HepG2 (cell line): ENCODE data around the gene POU5F1. TPM values are rescaled to one million over a fixed set of nuclear protein-coding genes. Genes with fewer than 3 reads are reported as not detected.

Source experiments
- HOXA7 ChIP-seq: sonication (generic); formaldehyde crosslinking; IDR thresholded peaks from 2 replicates; pipeline ENCODE4 v1.8.1; 2022; ENCODE audit warnings: mild to moderate bottlenecking, missing genetic modification reagents, moderate library complexity
- MIER3 ChIP-seq: IDR thresholded peaks from 2 replicates; pipeline ENCODE4 v1.6.1; 2016; ENCODE audit warnings: missing compliant biosample characterization, borderline replicate concordance
- NR2F2 ChIP-seq: IDR thresholded peaks from 2 replicates; pipeline ENCODE4 v1.6.1; 2012; ENCODE audit warnings: low read depth, inconsistent platforms, borderline replicate concordance
- POLR2AphosphoS2 ChIP-seq: IDR thresholded peaks from 2 replicates; pipeline ENCODE4 v1.6.1; 2011; ENCODE audit warnings: low read depth, low read length, improper control_type of control experiment
- PRMT3 ChIP-seq: sonication (generic); formaldehyde crosslinking; IDR thresholded peaks from 2 replicates; pipeline ENCODE4 v1.8.1; 2022; ENCODE audit warnings: low read depth, mild to moderate bottlenecking, moderate library complexity, missing genetic modification reagents, borderline replicate concordance
- SIX4 ChIP-seq: sonication (generic); formaldehyde crosslinking; IDR thresholded peaks from 2 replicates; pipeline ENCODE4 v1.4.0; 2020; ENCODE audit warnings: missing genetic modification reagents
- SMAD1 ChIP-seq: sonication (generic); formaldehyde crosslinking; IDR thresholded peaks from 2 replicates; pipeline ENCODE4 v1.4.0; 2020; ENCODE audit warnings: missing genetic modification reagents, low read depth, mild to moderate bottlenecking, borderline replicate concordance
- SPEN ChIP-seq: sonication (generic); formaldehyde crosslinking; IDR thresholded peaks from 2 replicates; pipeline ENCODE4 v1.5.1; 2020; ENCODE audit warnings: low read depth, mild to moderate bottlenecking, missing genetic modification reagents
- TCF7L2 ChIP-seq: IDR thresholded peaks from 2 replicates; pipeline ENCODE4 v1.6.1; 2011; ENCODE audit warnings: mild to moderate bottlenecking, low read depth, low read length, moderate library complexity
- ZNF44 ChIP-seq: sonication (generic); formaldehyde crosslinking; IDR thresholded peaks from 2 replicates; pipeline ENCODE4 v1.5.1; 2020; ENCODE audit warnings: mild to moderate bottlenecking, missing genetic modification reagents
- ZNF547 ChIP-seq: sonication (generic); formaldehyde crosslinking; IDR thresholded peaks from 2 replicates; pipeline ENCODE4 v1.5.1; 2020; ENCODE audit warnings: mild to moderate bottlenecking, missing genetic modification reagents
- ZNF570 ChIP-seq: sonication (generic); formaldehyde crosslinking; IDR thresholded peaks from 2 replicates; pipeline ENCODE4 v1.4.0; 2020; ENCODE audit warnings: mild to moderate bottlenecking, missing genetic modification reagents, borderline replicate concordance
- ZNF746 ChIP-seq: sonication (generic); formaldehyde crosslinking; IDR thresholded peaks from 2 replicates; pipeline ENCODE4 v1.8.0; 2022; ENCODE audit warnings: mild to moderate bottlenecking, missing genetic modification reagents
- ZNF761 ChIP-seq: sonication (generic); formaldehyde crosslinking; conservative IDR thresholded peaks from 2 replicates; pipeline ENCODE4 v1.4.0; 2020; ENCODE audit warnings: mild to moderate bottlenecking, missing genetic modification reagents
- ZNF782 ChIP-seq: sonication (generic); formaldehyde crosslinking; IDR thresholded peaks from 2 replicates; pipeline ENCODE4 v1.4.0; 2020; ENCODE audit warnings: missing genetic modification reagents, mild to moderate bottlenecking, borderline replicate concordance
- ZNF788 ChIP-seq: sonication (generic); formaldehyde crosslinking; IDR thresholded peaks from 2 replicates; pipeline ENCODE4 v1.5.0; 2020; ENCODE audit warnings: mild to moderate bottlenecking, missing genetic modification reagents, borderline replicate concordance
- polyA plus RNA-seq, 8 experiments: library from polyadenylated mRNA; depleted of rRNA in 3 of 8; stranded (reverse) in 7 of 8; unstranded in 1 of 8; fragments of >200 nt; fragmentation: Illumina TruSeq in 4 of 8; extraction: Trizol in 4 of 8; gene quantifications; 2 replicates each; pipeline versions ENCODE4 v1.2.1 to v1.2.3, GENCODE V29; 2011 to 2016; ENCODE audit warnings: low read depth in 4 of 8, missing spikeins in 1 of 8, mixed read lengths in 1 of 8; ENCODE audit not compliant: insufficient read depth in 1 of 8
- total RNA-seq, 5 experiments: library from RNA; depleted of rRNA; stranded (reverse); fragments of >200 nt; fragmentation: Illumina TruSeq; extraction: Trizol; gene quantifications; 2 replicates each; pipeline ENCODE4 v1.2.3, GENCODE V29; 2016; ENCODE audit warnings: low read depth in 1 of 5
- TF ChIP-seq, protein P1 (sequence below): sonication (generic); formaldehyde crosslinking; IDR thresholded peaks from 2 replicates; pipeline ENCODE4 v1.5.0; 2020; ENCODE audit warnings: missing genetic modification reagents, mild to moderate bottlenecking, borderline replicate concordance
- TF ChIP-seq, protein P2 (sequence below): sonication (generic); formaldehyde crosslinking; IDR thresholded peaks from 2 replicates; pipeline ENCODE4 v1.8.1; 2023; ENCODE audit warnings: missing genetic modification reagents, inconsistent platforms, borderline replicate concordance
- TF ChIP-seq, protein P3 (sequence below): sonication (generic); formaldehyde crosslinking; IDR thresholded peaks from 2 replicates; pipeline ENCODE4 v1.8.1; 2023; ENCODE audit warnings: mild to moderate bottlenecking, missing genetic modification reagents
- TF ChIP-seq, protein P4 (sequence below): IDR thresholded peaks from 2 replicates; pipeline ENCODE4 v1.6.1; 2012; ENCODE audit warnings: low read length, improper control_type of control experiment

POU5F1 gene
- total and polyA plus RNA-seq, 2 of the 13 experiments (the other 11 are each of a cell fraction or from before 2014, with no cell fraction given), result 2.5 to 7.2 TPM

DNA sequence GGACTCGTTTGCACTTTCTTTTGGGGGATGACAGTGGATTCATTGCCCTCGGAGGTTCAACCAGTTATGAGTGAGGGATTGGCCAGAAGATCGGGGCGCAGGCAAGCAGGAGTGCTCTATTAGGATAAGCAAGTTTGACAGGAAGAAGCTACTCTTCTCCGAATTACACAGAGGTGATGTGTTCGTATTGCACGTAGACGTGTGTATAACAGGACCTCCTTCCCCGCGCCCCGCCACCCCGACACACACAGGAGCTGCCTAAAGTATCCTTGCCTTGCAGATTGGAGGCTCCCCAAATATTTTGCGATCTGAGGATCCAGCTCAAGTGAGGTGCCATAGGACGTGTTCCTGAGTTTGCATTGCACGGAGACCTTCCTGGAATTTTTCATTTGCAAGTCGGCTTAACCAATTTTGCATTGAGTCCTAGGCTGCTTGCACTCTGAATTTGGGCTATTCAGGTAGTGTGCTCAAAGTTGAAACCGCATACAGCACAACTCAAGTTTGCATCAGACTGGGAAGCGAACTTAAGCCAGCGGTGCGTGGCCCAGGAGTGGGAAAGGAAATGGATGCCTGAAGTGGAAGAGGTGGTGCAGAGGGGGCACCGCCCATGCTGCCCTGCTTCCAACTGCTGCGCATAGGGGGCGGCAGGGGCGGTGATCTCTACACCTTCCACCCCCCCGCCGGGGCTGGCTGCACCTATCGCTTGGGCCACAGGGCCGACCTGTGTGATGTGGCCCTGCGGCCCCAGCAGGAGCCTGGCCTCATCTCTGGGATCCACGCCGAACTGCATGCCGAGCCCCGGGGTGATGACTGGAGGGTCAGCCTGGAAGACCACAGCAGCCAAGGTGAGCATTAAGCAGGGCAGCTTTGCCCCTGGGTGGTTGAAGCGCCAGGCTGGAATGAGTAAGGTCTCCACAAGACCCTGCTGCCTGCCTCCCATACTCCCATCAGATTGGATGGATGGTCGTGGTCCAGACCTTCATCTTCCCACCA, 11.3 kb downstream of the POU5F1 start (continued):
- TF ChIP-seq, protein P1, sequence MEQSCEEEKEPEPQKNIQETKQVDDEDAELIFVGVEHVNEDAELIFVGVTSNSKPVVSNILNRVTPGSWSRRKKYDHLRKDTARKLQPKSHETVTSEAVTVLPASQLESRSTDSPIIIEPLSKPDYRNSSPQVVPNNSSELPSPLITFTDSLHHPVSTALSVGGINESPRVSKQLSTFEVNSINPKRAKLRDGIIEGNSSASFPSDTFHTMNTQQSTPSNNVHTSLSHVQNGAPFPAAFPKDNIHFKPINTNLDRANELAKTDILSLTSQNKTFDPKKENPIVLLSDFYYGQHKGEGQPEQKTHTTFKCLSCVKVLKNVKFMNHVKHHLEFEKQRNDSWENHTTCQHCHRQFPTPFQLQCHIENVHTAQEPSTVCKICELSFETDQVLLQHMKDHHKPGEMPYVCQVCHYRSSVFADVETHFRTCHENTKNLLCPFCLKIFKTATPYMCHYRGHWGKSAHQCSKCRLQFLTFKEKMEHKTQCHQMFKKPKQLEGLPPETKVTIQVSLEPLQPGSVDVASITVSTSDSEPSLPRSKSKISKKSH, result peak; percentile 56
- TF ChIP-seq SIX4 (CRISPR knock-in tag) (no peak), POLR2AphosphoS2 (no peak), SPEN (CRISPR knock-in tag) (no peak), ZNF788 (CRISPR knock-in tag) (no peak), ZNF570 (CRISPR knock-in tag) (no peak), MIER3 (no peak), ZNF547 (CRISPR knock-in tag) (no peak), ZNF782 (CRISPR knock-in tag) (no peak), HOXA7 (CRISPR knock-in tag) (0 out of 2 replicates have a peak, but pooled peaks have one; percentile 23), ZNF44 (CRISPR knock-in tag) (no peak), TCF7L2 (no peak), ZNF746 (CRISPR knock-in tag) (no peak), SMAD1 (no peak), ZNF761 (CRISPR knock-in tag) (no peak), NR2F2 (no peak), PRMT3 (CRISPR knock-in tag) (no peak)
- TF ChIP-seq, protein P2, sequence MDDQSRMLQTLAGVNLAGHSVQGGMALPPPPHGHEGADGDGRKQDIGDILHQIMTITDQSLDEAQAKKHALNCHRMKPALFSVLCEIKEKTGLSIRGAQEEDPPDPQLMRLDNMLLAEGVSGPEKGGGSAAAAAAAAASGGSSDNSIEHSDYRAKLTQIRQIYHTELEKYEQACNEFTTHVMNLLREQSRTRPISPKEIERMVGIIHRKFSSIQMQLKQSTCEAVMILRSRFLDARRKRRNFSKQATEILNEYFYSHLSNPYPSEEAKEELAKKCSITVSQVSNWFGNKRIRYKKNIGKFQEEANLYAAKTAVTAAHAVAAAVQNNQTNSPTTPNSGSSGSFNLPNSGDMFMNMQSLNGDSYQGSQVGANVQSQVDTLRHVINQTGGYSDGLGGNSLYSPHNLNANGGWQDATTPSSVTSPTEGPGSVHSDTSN (CRISPR knock-in tag), result no peak
- TF ChIP-seq, protein P3, sequence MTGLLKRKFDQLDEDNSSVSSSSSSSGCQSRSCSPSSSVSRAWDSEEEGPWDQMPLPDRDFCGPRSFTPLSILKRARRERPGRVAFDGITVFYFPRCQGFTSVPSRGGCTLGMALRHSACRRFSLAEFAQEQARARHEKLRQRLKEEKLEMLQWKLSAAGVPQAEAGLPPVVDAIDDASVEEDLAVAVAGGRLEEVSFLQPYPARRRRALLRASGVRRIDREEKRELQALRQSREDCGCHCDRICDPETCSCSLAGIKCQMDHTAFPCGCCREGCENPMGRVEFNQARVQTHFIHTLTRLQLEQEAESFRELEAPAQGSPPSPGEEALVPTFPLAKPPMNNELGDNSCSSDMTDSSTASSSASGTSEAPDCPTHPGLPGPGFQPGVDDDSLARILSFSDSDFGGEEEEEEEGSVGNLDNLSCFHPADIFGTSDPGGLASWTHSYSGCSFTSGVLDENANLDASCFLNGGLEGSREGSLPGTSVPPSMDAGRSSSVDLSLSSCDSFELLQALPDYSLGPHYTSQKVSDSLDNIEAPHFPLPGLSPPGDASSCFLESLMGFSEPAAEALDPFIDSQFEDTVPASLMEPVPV (CRISPR knock-in tag), result 0 out of 2 replicates have a peak, but pooled peaks have one; percentile 49
- TF ChIP-seq, protein P4, sequence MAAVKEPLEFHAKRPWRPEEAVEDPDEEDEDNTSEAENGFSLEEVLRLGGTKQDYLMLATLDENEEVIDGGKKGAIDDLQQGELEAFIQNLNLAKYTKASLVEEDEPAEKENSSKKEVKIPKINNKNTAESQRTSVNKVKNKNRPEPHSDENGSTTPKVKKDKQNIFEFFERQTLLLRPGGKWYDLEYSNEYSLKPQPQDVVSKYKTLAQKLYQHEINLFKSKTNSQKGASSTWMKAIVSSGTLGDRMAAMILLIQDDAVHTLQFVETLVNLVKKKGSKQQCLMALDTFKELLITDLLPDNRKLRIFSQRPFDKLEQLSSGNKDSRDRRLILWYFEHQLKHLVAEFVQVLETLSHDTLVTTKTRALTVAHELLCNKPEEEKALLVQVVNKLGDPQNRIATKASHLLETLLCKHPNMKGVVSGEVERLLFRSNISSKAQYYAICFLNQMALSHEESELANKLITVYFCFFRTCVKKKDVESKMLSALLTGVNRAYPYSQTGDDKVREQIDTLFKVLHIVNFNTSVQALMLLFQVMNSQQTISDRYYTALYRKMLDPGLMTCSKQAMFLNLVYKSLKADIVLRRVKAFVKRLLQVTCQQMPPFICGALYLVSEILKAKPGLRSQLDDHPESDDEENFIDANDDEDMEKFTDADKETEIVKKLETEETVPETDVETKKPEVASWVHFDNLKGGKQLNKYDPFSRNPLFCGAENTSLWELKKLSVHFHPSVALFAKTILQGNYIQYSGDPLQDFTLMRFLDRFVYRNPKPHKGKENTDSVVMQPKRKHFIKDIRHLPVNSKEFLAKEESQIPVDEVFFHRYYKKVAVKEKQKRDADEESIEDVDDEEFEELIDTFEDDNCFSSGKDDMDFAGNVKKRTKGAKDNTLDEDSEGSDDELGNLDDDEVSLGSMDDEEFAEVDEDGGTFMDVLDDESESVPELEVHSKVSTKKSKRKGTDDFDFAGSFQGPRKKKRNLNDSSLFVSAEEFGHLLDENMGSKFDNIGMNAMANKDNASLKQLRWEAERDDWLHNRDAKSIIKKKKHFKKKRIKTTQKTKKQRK, result no peak
